Activated CD4-positive, alpha-beta T cell treated with anti-CD3 and anti-CD28 coated beads for 24 hours (primary cell): Measurements from ENCODE around the gene CCRL2.

Source experiments
- DNase-seq, 2 donors: peaks; one replicate each; pipeline ENCODE4 v3.0.0-alpha.2; 2020; ENCODE audit warnings: low read depth in 2 of 2

CCRL2 gene

GRCh38 chr3:46406788-46407611 lies at the start of gene CCRL2, which contains the start of gene CCR5AS:
Gene CCRL2 (plus strand): TSS chr3:46407259. CDS start chr3:46408080, 821 bp downstream.
Gene CCR5AS (minus strand): TSS chr3:46407066.
- peak; percentile 3 to 9 for DNase-seq

GRCh38 chr3:46358466-46358865 lies 48.6 kb upstream of the CCRL2 start:
- no peak for DNase-seq

- DNase-seq: no peak
Measured at GRCh38 chr3:46359733-46360493, 47.1 kb upstream of the CCRL2 start.

- DNase-seq: no peak
Measured at GRCh38 chr3:46360907-46361306, 46.2 kb upstream of the CCRL2 start.

- DNase-seq: no peak
Measured at GRCh38 chr3:46361408-46362283, 45.4 kb upstream of the CCRL2 start.

GRCh38 chr3:46365041-46365440 lies 42.0 kb upstream of the CCRL2 start:
- no peak for DNase-seq

- DNase-seq: no peak
Measured at GRCh38 chr3:46365737-46366524, 41.1 kb upstream of the CCRL2 start.

- no peak for DNase-seq
Measured at GRCh38 chr3:46367811-46368210, 39.2 kb upstream of the CCRL2 start.

- peak in 1 of 2 donors; percentile 35 for DNase-seq
Measured at GRCh38 chr3:46368569-46368968, 38.5 kb upstream of the CCRL2 start.

- no peak for DNase-seq
Measured at GRCh38 chr3:46369151-46369550, 37.9 kb upstream of the CCRL2 start.

GRCh38 chr3:46369675-46370132 lies 37.4 kb upstream of the CCRL2 start:
- no peak for DNase-seq

GRCh38 chr3:46370839-46371518 lies 36.1 kb upstream of the CCRL2 start, which contains the start of gene CCR5:
Gene CCR5 (plus strand): TSS chr3:46370946. CDS start chr3:46372903, 1,957 bp downstream.
- DNase-seq: no peak

GRCh38 chr3:46371519-46372340 lies 35.3 kb upstream of the CCRL2 start:
- no peak for DNase-seq

GRCh38 chr3:46372492-46373359 lies 34.3 kb upstream of the CCRL2 start:
- DNase-seq: no peak

GRCh38 chr3:46374755-46375154 lies 32.3 kb upstream of the CCRL2 start:
- DNase-seq: no peak

- no peak for DNase-seq
Measured at GRCh38 chr3:46375218-46375617, 31.8 kb upstream of the CCRL2 start.

- no peak for DNase-seq
Measured at GRCh38 chr3:46375814-46376213, 31.2 kb upstream of the CCRL2 start.

- DNase-seq: peak; percentile 50 to 61
Measured at GRCh38 chr3:46378426-46378942, 28.6 kb upstream of the CCRL2 start.
